GM18858 (cell line): ENCODE results near the gene NOP10.
"Not testable (repeated sequence)": the region's sequence is repeated elsewhere in the genome, so short reads cannot be mapped to it uniquely, and the experiment has no call there.

ENCODE experiments used
- ATAC-seq: cut with Tn5 transposase; IDR thresholded peaks from one replicate; pipeline ENCODE4 v1.9.1; 2021; ENCODE audit not compliant: unreplicated experiment

NOP10 gene

GRCh38 chr15:34358948-34359347, 16.0 kb upstream of the NOP10 start:
- ATAC-seq: no peak

DNA sequence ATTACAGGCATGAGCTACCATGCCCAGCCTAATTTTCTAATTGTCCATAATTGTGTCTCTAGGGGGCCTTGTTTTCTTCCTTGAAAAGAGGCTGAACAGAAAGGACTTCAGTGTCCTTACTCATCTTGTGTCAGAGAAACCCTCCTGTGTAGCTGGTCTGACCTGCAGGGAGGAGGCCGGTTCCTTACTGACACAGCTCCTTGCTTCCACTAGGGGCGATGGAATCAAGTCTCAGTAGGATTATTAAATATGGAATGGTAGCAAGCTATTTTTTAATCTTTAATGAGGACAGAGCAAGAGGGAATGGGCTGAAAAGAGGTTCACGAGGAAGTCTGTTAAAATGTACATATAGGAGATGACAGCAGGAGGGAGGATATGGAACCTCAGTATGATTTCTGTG, 15.4 kb upstream of the NOP10 start:
- no peak for ATAC-seq

GRCh38 chr15:34357653-34358052, 14.7 kb upstream of the NOP10 start:
- no peak for ATAC-seq

GRCh38 chr15:34355241-34355640, 12.3 kb upstream of the NOP10 start:
- no peak for ATAC-seq

DNA sequence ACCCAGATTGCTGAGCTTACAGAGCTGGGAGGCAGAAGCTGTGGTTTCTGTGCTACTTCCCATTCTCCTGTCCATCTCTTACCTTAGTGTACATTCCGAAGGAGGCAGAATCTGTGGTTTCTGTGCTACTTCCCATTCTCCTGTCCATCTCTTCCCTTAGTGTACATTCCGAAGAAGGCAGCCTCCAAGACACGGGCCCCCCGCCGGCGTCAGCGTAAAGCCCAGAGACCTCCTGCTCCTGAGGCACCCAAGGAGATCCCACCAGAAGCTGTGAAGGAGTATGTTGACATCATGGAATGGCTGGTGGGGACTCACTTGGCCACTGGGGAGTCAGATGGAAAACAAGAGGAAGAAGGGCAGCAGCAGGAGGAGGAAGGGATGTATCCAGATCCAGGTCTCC, 11.3 kb upstream of the NOP10 start:
- no peak for ATAC-seq

DNA sequence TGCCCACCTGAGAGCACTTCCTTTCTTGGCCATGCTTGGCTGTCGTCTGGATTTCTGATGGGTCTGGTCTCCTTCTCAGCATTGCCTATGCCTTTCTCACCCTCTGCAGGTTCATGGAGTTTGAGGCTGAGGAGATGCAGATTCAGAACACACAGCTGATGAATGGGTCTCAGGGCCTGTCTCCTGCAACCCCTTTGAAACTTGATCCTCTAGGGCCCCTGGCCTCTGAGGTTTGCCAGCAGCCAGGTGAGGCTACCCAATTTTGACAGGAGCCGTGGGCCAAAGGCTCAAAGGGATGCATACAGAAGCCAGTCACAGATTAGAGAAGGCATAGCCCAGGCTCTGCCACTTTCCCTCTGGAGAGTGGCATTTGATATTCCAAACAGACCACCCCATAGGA, 10.7 kb upstream of the NOP10 start:
- no peak for ATAC-seq

GRCh38 chr15:34352996-34353395, 10.1 kb upstream of the NOP10 start:
- not testable (repeated sequence) for ATAC-seq

DNA sequence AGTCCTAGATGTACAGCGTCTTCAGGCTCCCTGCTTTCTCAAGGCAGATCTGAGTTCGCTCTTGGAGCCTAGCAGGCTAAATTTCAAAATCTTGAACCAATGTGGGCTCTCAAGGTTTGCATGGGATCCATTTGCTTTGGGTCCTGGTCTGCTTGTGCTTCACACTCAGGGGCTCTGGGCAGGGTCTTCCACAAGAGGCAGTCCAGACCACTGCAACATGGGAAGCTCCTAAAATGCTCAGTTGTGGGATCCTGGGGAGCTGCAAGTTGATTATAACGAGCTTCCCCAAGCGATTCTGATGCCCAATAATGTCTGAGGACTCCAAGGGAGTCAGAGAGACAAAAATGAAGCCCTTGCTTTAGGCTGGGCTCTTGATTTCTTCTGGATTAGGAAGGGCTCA, 6.8 kb upstream of the NOP10 start:
- ATAC-seq: no peak

DNA sequence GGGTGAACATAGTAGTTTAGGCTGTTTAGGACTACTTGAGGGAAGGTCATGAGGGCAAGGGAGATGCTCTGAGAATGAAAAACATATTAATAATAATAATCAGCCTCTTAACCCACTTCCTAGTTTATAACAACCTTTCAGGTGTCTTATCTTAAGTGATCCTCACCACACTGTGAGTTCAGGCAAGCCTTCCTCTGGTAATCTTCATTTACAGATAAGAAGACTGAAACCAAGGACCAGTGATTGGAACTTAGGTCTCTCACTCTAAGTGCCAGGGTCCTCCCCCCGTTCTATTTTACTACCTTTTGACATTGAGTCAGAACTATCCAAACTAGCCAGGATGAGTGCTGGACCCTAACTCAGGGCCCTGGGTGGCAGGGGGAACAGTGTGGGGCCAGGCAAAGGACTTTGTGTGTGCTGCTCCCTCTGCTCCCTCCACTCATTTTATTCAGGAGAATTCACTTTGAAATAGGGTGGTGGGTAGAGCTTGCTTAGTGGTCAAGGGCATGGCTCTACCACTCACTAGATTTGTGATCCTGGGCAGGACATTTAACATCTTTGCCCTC, 5.9 kb upstream of the NOP10 start:
- no peak for ATAC-seq

- no peak for ATAC-seq
These were observed 5.2 kb upstream of the NOP10 start for GRCh38 chr15:34347951-34348638.

DNA sequence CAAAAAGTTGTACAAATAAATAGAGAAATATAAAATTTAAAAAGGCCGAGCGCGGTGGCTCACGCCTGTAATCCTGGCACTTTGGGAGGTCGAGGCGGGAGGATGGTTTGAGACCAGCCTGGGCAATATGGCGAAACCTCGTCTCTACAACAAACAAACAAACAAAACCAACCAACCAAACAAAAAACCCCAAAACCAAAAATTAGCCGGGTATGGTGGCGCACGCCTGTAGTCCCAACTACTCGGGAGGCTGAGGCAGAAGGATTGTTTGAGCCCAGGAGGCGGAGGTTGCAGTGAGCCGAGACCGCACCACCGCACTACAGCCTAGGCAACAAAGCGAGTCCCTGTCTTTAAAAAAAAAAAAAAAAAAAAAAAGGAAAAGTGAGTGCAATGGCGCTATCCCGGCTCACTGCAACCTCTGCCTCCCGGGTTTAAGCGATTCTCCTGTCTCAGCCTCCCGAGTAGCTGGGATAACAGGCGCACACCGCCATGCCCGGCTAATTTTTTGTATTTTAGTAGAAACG, 661 bp downstream of the NOP10 start:
- not testable (repeated sequence) for ATAC-seq

- ATAC-seq: no peak
These were observed 1.3 kb downstream of the NOP10 start for GRCh38 chr15:34341381-34342212.

DNA sequence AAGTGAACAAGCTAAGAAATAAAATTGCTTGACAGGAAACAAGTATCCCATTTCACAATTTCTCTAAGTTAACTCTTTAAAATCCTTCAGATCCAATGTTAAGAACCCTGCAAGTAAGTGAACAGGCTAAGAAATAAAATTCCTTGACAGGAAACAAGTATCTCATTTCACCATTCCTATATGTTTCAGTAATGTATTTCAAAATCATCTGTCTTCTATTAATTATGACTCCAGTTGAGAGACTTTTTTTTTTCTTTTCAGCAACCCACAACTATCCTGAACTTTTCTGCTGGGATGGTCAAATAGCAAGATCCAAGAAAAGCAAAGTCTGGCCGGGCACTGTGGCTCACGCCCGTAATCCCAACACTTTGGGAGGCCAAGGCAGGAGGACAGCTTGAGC, 3.0 kb downstream of the NOP10 start:
- no peak for ATAC-seq

- no peak for ATAC-seq
These were observed 4.6 kb downstream of the NOP10 start for GRCh38 chr15:34338347-34338746.

DNA sequence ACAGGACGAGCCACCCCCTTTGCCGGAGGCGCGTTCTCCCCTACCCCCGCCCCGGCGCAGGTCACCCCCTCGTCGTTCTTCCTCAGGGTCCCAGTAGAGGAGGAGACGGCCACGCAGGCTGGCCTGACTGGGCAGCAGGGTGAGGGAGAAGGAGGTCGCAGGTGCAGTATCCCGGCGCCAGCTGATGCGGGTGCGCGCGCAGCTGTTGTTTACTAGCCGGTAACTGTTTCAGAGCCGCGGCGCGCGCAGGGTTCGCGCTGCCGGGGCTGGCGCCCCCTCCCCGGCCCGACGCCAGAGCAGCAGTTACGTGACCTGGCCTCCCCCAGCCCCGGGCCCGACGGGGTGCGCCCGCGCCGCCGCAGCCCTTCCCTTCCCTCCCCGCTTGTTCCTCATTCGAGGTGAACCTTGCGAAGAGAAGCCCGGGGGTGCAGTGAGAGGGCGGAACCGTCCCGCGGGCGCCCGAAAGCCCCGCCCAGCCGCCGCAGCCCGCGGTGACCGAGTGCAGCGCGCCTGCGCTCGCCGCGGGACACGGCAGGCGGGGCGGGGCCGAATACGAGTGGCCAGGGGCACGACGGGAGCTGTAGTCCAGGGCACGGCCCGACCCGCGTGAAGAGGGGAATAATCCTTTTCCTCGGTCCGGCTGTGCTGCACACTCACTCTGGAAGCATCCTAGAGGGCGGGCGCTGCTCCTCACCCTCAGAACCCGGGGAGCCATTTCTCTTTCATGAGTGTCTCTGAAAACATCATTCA, 5.2 kb downstream of the NOP10 start, which contains the start of gene SLC12A6:
SLC12A6 (minus strand) TSS at position 225 of the 750 bp plus-strand sequence. CDS start 1,101 bp downstream, outside the sequence.
- peak; percentile 54 for ATAC-seq

- ATAC-seq: no peak
These were observed 5.9 kb downstream of the NOP10 start for GRCh38 chr15:34336991-34337556.

- ATAC-seq: no peak
These were observed 6.5 kb downstream of the NOP10 start for GRCh38 chr15:34336231-34336990.

DNA sequence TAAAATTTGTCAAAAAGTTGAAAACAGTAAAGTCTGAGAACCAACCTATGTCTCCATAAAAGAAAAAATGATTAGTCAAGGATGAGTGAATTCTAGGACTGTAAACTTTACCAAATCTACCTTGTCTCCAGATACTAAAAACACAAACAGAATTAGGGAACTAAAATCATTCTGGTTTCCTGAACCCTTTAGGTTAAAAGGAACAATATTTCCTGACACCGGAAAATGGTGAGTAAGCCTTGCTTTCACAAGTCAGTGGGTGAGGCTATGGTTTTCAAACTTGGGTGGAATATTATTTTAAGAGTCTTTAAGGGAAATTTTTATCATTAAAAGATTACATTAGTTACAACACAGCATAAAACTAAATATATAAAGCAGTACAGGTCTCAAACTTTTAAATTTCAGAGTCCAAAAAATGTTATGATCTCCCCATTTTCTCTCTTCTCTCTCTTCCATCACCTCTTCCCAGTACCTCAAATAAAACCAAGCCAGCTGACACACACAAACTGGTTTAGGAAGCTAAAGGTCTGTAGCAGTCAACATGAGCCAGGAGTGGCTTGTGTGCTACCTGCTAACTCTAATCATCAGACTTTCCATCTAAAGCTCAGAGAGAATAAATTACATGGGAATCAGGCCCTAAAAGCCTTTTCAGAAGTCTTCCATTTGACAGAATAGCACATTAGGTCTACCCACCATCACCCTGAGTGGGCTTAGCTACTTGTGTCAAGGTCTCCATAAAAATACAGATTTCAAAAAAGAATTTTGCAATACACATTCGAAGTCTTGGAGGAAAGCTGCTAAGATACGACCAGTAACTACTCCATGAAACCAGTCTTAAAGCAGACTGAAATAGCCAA, 7.5 kb downstream of the NOP10 start:
- no peak for ATAC-seq

GRCh38 chr15:34334672-34335071, 8.3 kb downstream of the NOP10 start:
- ATAC-seq: no peak
